Mucosa of stomach (tissue), 1 donor: ENCODE results near the gene ABCA12.

Experiments
- H3K27me3 ChIP-seq: one replicate; pipeline ENCODE4 v1.7.0; 2013; ENCODE audit warnings: mild to moderate bottlenecking, low read length; ENCODE audit not compliant: control insufficient read depth, insufficient read depth
- H3K36me3 ChIP-seq: one replicate; pipeline ENCODE4 v1.7.0; 2013; ENCODE audit warnings: low read length; ENCODE audit not compliant: control insufficient read depth, insufficient read depth
- H3K4me1 ChIP-seq: one replicate; pipeline ENCODE4 v1.7.0; 2013; ENCODE audit warnings: mild to moderate bottlenecking, low read length; ENCODE audit not compliant: control insufficient read depth, insufficient read depth
- H3K4me3 ChIP-seq: one replicate; pipeline ENCODE4 v1.7.0; 2013; ENCODE audit warnings: low read length
- H3K9ac ChIP-seq: one replicate; pipeline ENCODE4 v1.7.0; 2013; ENCODE audit warnings: mild to moderate bottlenecking, low read length, moderate library complexity
- H3K9me3 ChIP-seq: one replicate; pipeline ENCODE4 v1.7.0; 2013; ENCODE audit warnings: mild to moderate bottlenecking, low read length, moderate library complexity; ENCODE audit not compliant: control insufficient read depth
- donor health status: Pancreatic carcinoma.

Gene ABCA12

DNA sequence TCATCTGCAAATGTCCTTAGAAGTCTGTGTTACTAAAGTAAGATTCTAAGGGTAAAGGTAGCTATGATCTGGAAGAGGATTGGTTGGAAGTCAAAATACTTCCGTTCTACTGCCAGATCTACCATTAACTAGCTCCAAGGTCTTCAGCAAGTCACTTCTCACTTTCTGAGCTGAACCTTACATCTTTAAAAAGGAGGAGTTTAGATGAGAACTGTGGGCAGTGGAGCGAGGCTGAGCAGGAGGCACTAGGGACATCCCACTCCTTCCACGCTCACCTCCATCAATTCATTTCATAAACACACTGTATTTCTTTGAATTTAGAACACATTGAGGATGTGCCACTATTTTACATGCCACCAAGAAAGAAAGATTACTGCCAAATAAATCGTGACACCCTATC, 143.0 kb downstream of the ABCA12 start:
- no peak overlapping the region for H3K9ac ChIP-seq
- no peaks in the 10 kb centered on the region for H3K4me1 ChIP-seq
- H3K4me3 ChIP-seq, result no peak overlapping the region
- H3K9me3 ChIP-seq, result no peaks in the 10 kb centered on the region
- H3K27me3 ChIP-seq, result no peaks in the 10 kb centered on the region
- H3K36me3 ChIP-seq, result no peaks in the 10 kb centered on the region

DNA sequence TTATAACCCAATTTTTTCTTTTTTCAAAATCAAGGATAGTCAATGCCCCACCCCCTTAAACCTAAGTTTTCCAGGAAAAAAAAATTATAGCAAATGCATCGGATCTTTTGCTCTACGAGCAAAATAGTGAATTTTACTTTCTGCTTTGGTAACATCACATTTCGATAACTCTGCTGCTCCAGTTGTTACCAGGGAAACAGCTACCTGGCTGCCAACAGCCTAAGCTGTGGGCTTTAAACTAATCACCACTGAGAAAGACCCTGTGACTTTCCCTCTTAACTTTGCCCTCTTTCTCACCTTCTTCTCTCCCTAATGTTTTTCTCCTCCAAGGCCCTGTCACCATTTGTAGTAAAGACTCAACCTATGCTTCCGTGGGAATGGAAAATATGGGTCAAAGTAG, 145.5 kb downstream of the ABCA12 start:
- Histone ChIP-seq H3K4me3 (no peak overlapping the region), H3K9ac (no peak overlapping the region), H3K27me3 (no peaks in the 10 kb centered on the region), H3K36me3 (no peaks in the 10 kb centered on the region), H3K4me1 (no peaks in the 10 kb centered on the region), H3K9me3 (no peaks in the 10 kb centered on the region)

DNA sequence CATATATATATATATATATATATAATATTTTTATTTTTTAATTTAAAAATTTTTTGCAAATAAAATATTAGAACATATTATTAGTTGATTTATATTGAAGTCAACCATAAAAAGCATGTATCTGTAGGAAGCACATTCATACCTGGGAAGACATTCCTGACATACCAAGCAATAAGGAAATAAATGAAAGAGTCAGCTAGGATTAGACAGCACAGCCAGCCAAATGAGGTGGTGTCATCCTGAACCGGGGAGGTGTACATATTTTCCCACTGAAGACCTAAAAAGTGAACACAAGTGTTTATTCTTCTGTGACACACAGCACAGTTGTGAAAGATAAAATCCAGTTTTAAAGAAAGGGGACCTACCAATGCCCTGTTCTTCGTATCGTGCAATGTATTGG, 149.2 kb downstream of the ABCA12 start:
- Histone ChIP-seq H3K9ac (no peak overlapping the region), H3K27me3 (no peaks in the 10 kb centered on the region), H3K4me1 (no peaks in the 10 kb centered on the region), H3K36me3 (no peaks in the 10 kb centered on the region), H3K4me3 (no peak overlapping the region), H3K9me3 (no peaks in the 10 kb centered on the region)

DNA sequence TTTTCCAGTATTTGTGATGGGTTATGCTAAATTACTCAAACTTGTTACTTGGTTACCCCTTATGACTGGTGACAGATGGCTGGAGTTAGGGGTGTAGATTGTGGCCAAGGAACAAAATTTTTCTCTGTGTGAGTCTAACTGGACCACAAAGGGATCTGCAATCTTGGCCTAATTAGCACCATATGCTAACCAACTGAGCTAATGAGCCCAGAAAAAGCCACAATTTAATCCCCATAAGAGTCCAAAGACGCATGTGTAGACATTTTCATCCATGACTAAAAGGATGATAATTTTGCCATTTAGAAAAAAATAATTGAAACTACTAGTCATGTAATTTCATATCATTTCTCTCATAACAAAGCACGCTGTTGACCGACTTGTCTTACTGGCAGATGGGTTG, 151.2 kb downstream of the ABCA12 start:
- Histone ChIP-seq H3K9ac (no peak overlapping the region), H3K4me1 (no peaks in the 10 kb centered on the region), H3K4me3 (no peak overlapping the region), H3K36me3 (no peaks in the 10 kb centered on the region), H3K27me3 (no peaks in the 10 kb centered on the region), H3K9me3 (no peaks in the 10 kb centered on the region)

DNA sequence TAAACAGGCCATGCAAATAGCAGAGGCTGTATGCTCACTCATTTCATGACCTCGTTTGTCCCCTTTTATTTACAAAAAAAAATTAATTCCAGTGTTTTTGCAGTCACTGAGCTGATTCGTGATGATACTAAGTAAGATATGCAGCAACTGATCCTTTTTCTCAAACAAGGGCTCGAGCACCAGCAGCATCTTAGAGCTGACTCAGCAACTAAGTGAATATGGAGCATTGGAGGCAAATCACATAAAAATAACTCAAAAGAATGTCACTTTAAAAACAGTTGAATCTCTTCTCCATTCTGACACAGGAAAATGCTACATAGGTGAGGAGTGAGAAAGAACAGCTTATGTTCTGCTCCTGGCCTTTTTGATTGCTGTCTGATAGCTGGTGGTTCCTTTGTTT, 152.8 kb downstream of the ABCA12 start:
- Histone ChIP-seq H3K27me3 (no peaks in the 10 kb centered on the region), H3K9ac (no peak overlapping the region), H3K4me1 (no peaks in the 10 kb centered on the region), H3K9me3 (no peaks in the 10 kb centered on the region), H3K4me3 (no peak overlapping the region), H3K36me3 (no peaks in the 10 kb centered on the region)

DNA sequence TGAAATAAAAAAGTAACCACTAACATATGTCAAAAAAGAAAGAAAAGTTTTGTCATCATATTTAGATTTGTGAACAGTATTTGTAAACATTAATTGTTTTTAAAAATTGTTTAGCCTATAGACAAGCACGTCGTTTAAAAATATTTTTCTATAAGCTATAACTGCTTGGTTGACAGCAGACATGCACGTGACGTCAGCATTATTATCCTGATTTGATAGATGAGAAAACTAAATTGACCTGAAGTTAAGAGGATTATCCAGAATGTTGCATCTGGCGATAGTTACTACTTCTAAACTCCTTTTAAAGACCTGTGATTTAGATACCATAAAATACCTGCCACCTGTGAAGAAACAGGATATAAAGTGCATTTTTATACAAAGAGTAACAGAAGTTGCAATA, 172.0 kb downstream of the ABCA12 start:
- H3K4me3 ChIP-seq, result no peak overlapping the region
- H3K9ac ChIP-seq, result no peak overlapping the region
- H3K4me1 ChIP-seq, result no peaks in the 10 kb centered on the region
- no peaks in the 10 kb centered on the region for H3K36me3 ChIP-seq
- H3K27me3 ChIP-seq, result no peaks in the 10 kb centered on the region
- H3K9me3 ChIP-seq, result no peaks in the 10 kb centered on the region

DNA sequence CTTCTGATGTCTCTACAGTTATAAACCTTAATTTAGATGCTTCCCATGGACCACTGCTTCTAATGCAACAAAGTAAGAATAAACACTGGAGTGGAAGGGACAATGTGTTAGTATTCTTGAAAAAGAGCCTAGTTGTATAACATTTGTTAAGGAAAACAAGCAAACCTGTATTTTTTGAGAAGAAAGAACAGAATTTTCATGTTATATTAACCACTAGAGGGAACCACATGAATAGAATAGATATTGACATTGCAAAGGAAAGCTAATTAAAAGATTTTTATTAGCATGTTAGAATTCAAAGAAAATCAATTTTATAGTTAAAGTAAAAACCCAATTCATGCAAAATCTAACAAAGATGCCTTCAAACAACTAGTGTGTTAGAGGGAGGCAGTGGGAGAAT, 177.7 kb downstream of the ABCA12 start:
- Histone ChIP-seq H3K36me3 (no peaks in the 10 kb centered on the region), H3K4me3 (no peak overlapping the region), H3K4me1 (no peaks in the 10 kb centered on the region), H3K9me3 (no peaks in the 10 kb centered on the region), H3K27me3 (no peaks in the 10 kb centered on the region), H3K9ac (no peak overlapping the region)

DNA sequence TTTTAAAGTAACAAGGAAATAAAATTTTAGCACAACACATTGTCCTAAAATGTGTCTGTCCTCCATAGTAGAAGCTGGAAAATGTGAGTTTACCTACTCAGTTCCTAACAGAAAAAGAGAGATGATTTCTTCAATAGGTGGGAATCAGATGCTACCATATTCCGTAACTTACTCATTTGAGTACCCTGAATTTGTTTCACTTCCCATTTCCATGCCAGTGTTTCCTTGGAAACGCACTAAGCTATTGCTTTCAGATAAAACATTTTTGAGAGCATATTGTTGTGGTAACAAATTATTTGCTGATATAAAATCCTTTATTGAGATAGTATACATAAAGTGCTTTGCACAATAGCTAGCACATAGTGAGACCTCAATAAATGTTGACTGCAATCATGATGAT, 191.5 kb downstream of the ABCA12 start:
- Histone ChIP-seq H3K27me3 (no peaks in the 10 kb centered on the region), H3K4me3 (no peak overlapping the region), H3K9ac (no peak overlapping the region), H3K9me3 (no peaks in the 10 kb centered on the region), H3K4me1 (no peaks in the 10 kb centered on the region), H3K36me3 (no peaks in the 10 kb centered on the region)

DNA sequence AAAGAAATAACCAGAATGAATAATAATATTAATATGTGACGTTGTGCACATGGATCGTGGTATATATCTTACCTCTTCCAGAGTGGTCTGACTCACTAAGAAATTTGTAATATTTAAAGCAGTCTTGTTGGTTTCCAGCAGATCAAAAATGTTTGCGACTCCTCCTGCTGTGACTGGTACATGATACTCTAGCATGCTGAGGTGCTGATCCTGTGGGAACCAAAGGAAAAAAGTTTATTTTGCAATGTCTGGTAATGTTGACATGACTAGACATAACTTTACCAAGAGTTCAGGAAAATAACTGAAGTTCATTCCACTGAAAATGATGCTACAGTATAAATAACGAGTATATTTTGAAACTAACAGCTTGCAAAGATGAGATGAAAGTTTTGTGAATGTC, 204.4 kb downstream of the ABCA12 start:
- Histone ChIP-seq H3K9ac (no peak overlapping the region), H3K4me3 (no peak overlapping the region)

DNA sequence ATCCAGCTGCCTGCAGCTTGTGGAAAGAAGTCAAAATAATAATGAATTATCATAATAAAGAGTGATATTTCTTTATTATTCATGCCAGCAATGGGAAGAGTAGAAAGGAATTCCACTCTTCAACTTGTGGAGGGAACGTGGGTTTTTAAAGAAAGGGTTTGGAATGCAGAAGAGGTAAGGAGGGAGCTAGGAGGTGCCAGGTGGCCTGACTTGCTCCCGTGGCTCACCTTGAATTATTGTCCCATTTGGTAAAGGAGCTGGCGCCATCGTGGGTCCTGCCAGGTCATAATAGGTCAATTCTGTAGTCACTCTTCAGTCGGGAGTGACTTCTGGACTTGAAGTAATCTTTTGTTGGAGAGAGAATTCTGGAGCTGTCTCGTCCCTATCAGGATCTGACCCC, 233.8 kb downstream of the ABCA12 start:
- H3K27me3 ChIP-seq, result no peaks in the 10 kb centered on the region
- no peak overlapping the region for H3K4me3 ChIP-seq

More for the DNA sequence above, 204.4 kb downstream of the ABCA12 start:
- H3K27me3 ChIP-seq, result no peaks in the 10 kb centered on the region
- H3K9me3 ChIP-seq, result no peaks in the 10 kb centered on the region
- H3K4me1 ChIP-seq, result no peaks in the 10 kb centered on the region
- no peaks in the 10 kb centered on the region for H3K36me3 ChIP-seq

DNA sequence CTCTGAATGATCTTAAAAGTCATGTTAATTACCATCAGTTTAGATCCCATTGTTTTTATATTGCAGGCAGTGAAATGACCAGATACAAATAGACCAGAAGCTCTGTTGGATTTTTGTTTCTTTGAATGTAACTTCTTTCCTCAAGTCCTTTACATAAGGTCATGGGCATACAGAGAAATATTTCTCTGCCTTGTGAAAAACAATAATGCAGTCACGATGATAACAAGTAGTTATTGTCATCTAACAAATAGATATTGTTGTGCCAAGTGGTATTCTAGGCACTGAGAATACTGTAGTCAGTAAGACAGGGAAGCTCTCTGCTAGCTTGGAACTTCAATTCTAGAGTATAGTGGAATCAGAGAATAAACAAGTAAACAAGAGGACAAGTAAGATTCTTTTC, 234.2 kb downstream of the ABCA12 start:
- Histone ChIP-seq H3K9ac (no peak overlapping the region), H3K4me1 (no peaks in the 10 kb centered on the region), H3K36me3 (no peaks in the 10 kb centered on the region), H3K9me3 (no peaks in the 10 kb centered on the region), H3K27me3 (no peaks in the 10 kb centered on the region), H3K4me3 (no peak overlapping the region)

More for the DNA sequence above, 233.8 kb downstream of the ABCA12 start:
- Histone ChIP-seq H3K9ac (no peak overlapping the region), H3K4me1 (no peaks in the 10 kb centered on the region), H3K36me3 (no peaks in the 10 kb centered on the region), H3K9me3 (no peaks in the 10 kb centered on the region)

DNA sequence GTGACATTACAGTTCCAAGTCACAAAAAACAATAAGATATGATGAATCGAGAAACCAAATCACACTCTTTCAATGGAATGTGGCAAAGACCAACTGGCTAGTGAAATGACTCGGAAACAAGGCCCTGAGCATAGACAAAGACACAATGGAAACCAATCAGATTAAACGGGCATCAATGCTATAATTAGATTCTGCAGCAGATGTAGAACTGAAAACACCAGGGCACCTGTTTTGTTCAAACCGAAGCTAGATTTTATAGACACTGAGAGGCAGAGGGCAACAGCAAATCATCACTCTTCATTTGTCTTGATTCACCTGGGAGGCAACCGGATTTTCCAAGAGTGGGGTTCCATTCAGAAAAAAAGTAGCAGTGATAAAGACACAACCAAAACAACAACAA, 236.1 kb downstream of the ABCA12 start:
- Histone ChIP-seq H3K4me3 (no peak overlapping the region), H3K9me3 (no peaks in the 10 kb centered on the region), H3K36me3 (no peaks in the 10 kb centered on the region), H3K9ac (no peak overlapping the region), H3K4me1 (no peaks in the 10 kb centered on the region), H3K27me3 (no peaks in the 10 kb centered on the region)

DNA sequence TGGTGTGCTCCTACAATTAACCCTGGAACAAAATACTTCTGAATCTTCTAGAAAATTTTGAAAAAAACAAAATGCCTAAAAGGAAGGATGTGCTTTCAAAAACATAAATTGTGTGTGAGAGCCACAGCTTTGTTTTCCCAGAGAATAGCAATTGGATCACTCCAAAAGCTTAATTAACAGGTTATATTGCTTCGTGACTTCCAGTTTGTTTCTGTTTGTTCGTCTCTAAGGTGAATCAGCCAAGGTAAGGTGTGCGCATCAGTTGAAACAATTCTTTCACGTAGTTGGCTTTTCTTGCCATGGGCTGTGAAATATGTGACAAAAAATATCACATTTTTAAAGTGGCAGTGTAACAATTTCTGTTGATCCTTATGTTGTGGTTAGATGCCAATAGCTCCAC, 238.7 kb downstream of the ABCA12 start:
- Histone ChIP-seq H3K4me1 (no peaks in the 10 kb centered on the region), H3K9me3 (no peaks in the 10 kb centered on the region), H3K9ac (no peak overlapping the region), H3K36me3 (no peaks in the 10 kb centered on the region), H3K27me3 (no peaks in the 10 kb centered on the region), H3K4me3 (no peak overlapping the region)
